G401 (cell line): Measurements from ENCODE around the gene CASK. TPM values are rescaled to one million over a fixed set of nuclear protein-coding genes. Genes with fewer than 3 reads are reported as not detected.

Experiments used
- DNase-seq: peaks from one replicate; pipeline ENCODE4 v3.0.0-alpha.2; 2015; ENCODE audit warnings: low spot score
- in situ Hi-C: cut with HindIII; loops from 2 replicates; pipeline ENCODE4 v1.10.0; 2016; ENCODE audit warnings: low sequenced_read_pairs, mixed read lengths
- total RNA-seq: library from RNA; depleted of rRNA; stranded (reverse); fragments of >200 nt; shearing (Covaris generic); gene quantifications from 2 replicates; pipeline ENCODE4 v1.2.3, GENCODE V29; 2014

The CASK gene
- total RNA-seq, 1 experiment from 2014 or later, result 43.2 TPM

GRCh38 chrX:41919870-41920269 lies 3.5 kb downstream of the CASK start:
- DNase-seq, result no peak
- in situ Hi-C loops, result no loop called here

- in situ Hi-C loops, result no loop called here
- DNase-seq, result no peak
Observed at GRCh38 chrX:41917517-41917916, 5.8 kb downstream of the CASK start.

- in situ Hi-C loops, result no loop called here
- DNase-seq, result no peak
Observed at GRCh38 chrX:41913476-41913875, 9.9 kb downstream of the CASK start.

GRCh38 chrX:41912923-41913322 lies 10.4 kb downstream of the CASK start:
- no peak for DNase-seq
- in situ Hi-C loops, result no loop called here

GRCh38 chrX:41909068-41909467 lies 14.3 kb downstream of the CASK start:
- in situ Hi-C loops, result no loop called here

GRCh38 chrX:41906515-41907187 lies 16.7 kb downstream of the CASK start:
- in situ Hi-C loops, result no loop called here
- no peak for DNase-seq

More at GRCh38 chrX:41909068-41909467, 14.3 kb downstream of the CASK start:
- no peak for DNase-seq

GRCh38 chrX:41903544-41903943 lies 19.8 kb downstream of the CASK start:
- in situ Hi-C loops, result no loop called here
- DNase-seq, result no peak

- no peak for DNase-seq
- in situ Hi-C loops, result no loop called here
Observed at GRCh38 chrX:41900321-41900720, 23.0 kb downstream of the CASK start.

- DNase-seq, result no peak
- in situ Hi-C loops, result no loop called here
Observed at GRCh38 chrX:41895826-41896225, 27.5 kb downstream of the CASK start.

- in situ Hi-C loops, result no loop called here
- DNase-seq, result no peak
Observed at GRCh38 chrX:41890026-41890423, 33.3 kb downstream of the CASK start.

- in situ Hi-C loops, result no loop called here
- no peak for DNase-seq
Observed at GRCh38 chrX:41889317-41890025, 33.9 kb downstream of the CASK start.

GRCh38 chrX:41887691-41888090 lies 35.7 kb downstream of the CASK start:
- in situ Hi-C loops, result no loop called here
- no peak for DNase-seq

GRCh38 chrX:41885724-41886123 lies 37.6 kb downstream of the CASK start:
- in situ Hi-C loops, result no loop called here
- DNase-seq, result no peak

GRCh38 chrX:41881166-41881565 lies 42.2 kb downstream of the CASK start:
- DNase-seq, result no peak
- in situ Hi-C loops, result no loop called here

GRCh38 chrX:41877167-41877566 lies 46.2 kb downstream of the CASK start:
- DNase-seq, result no peak
- in situ Hi-C loops, result no loop called here

- DNase-seq, result no peak
- in situ Hi-C loops, result no loop called here
Observed at GRCh38 chrX:41875142-41875541, 48.2 kb downstream of the CASK start.

- no peak for DNase-seq
- in situ Hi-C loops, result no loop called here
Observed at GRCh38 chrX:41870719-41871151, 52.6 kb downstream of the CASK start.

- DNase-seq, result no peak
- in situ Hi-C loops, result no loop called here
Observed at GRCh38 chrX:41868392-41868977, 54.9 kb downstream of the CASK start.

- DNase-seq, result no peak
- in situ Hi-C loops, result no loop called here
Observed at GRCh38 chrX:41863343-41864203, 59.8 kb downstream of the CASK start.
